Activated T-cell treated with anti-CD3 and anti-CD28 coated beads for 24 hours (primary cell): Measurements from ENCODE around the gene PHF14.

Experiments used
- DNase-seq: peaks from one replicate; pipeline ENCODE4 v3.0.0-alpha.2; 2020; ENCODE audit warnings: low read depth

Gene PHF14

DNA sequence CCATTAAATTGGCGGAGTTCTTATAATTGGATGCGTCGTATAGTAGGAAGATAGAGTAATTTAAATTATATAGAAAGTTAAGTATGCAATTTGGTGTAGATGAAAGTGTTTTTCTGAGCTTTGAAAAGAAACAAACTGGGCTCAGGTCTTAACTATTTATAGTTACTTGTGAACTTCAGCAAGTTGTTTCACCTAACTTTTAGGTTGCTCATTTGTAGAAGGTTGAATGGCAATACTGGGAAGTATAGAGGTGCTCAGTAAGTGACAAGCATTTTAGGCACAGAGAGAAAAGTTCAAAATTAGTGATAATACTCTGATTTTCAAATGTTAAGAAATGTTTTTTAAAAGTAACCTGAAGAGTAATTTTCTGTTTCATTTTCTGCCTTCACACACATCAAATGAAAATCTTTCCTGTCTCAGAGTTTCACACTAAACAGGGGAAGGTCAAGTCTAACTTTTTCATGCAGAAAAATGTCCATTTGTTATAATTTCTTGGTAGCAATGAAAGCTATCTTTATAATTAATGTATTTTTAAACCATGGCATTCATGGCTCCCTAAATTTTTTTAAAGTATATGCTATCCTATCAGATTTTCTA is 146.5 kb downstream of the PHF14 start:
- DNase-seq: no peak

- DNase-seq: no peak
These were observed 147.1 kb downstream of the PHF14 start for GRCh38 chr7:11120675-11121220.

- no peak for DNase-seq
These were observed 151.3 kb downstream of the PHF14 start for GRCh38 chr7:11124856-11125559.

DNA sequence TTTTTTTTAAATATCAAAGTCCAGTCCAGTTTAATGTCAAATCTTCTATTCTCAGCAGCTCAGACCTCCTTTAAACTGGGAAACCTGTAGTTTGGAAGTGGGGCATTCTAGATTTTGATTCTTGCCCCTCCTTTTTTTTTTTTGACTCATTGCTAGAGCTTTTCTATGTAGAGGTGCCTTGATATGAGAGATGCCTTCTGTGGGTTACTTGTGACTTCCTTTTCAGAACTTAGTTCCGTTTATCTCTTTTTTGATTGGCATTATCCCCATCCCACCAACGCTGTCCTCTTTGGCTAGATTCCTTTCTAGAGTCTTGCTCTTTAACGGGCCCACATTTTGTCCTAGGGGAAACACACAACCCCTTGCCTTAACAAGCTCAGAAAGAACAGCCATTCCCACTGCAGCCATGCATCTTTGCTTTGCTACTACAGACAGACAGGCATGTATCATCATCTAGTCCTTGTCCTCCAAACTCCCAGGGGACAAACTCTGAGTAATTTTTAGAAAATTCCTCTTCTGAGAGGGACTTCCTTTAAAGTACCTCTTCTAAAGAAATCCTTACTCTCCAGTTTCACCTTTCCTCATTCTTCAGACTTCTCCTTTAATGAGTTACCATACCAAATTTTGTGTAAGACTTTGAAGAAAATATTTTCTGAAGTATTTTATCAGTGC is 153.6 kb downstream of the PHF14 start:
- DNase-seq: no peak

DNA sequence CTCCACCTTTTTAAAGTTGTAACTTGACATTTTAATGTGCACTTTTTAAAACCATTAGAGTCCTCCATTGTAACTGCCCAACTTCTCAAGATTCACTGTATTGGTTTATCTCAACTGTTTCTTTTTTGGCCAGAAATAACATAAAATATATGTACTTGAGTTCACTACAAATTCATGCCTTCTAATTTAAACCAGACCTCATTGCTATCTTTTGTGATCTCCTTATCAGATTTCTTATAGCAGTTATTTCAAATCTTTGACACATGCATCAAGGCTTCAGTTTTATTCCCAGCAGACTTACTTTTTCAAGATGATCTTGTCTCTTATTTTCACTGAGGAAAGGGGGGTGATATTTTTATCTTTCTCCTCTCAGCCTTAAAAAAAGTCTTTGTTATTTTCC is 154.3 kb downstream of the PHF14 start:
- no peak for DNase-seq

DNA sequence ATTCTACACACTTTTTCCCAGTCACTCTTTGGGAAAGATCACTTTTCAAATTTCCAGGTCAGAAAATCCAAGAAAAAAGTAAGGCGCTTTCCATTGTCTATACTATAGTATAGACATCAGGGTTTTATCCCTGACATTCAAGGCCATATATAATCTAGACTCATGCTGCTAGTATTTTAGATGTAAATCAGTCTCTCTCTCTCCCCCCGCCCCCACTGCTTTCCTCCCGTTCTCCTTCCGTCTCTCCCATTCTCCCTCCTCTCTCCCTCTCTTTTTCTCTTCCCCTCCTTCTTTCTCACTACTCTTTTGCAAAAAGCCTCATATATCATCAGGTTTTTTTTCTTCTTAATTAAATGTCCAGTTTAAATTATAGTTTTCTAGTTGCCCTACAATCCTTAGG is 154.8 kb downstream of the PHF14 start:
- no peak for DNase-seq

GRCh38 chr7:11130012-11130411 is 156.3 kb downstream of the PHF14 start:
- DNase-seq: no peak

DNA sequence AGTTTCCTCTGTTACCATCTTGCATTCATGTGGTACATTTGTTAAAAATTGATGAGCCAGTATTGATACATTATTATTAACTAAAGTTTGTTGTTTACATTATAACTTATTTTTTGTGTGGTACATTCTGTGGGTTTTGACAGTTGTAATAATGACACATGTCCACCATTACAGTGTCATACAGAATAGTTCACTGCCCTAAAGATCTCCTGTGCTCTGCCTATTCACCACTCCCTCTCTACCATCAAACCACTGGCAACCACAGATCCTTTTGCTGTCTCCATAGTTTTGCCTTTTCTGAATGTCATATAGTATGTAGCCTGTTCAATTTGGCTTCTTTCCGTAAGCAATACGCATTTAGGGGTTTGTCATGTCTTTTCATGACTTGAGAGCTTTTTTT is 156.9 kb downstream of the PHF14 start:
- DNase-seq: no peak

DNA sequence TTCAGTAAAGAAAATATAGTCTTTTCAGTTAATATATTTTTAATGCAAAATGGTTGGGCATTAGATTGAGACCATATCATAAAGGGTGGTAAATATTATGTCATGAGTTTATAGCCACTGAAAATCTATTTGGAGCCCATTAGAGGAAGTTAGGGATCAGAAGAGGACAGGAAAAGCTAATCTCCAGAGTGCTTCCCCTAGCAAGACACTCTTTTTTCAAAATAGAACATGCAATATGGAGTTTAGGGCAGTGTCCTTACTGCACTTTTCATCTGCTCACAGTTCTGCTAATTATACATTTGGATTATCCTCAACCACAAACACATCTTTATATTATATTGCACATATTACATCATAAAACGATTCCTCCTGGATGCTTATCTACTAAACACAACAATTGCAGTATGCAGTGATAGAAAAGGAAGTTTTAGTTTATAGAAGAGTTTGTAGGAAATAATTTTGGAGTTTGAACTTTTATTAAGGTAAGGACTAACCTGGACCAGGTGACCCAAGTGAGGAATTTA is 159.8 kb downstream of the PHF14 start:
- DNase-seq: no peak

- DNase-seq: no peak
These were observed 161.9 kb downstream of the PHF14 start for GRCh38 chr7:11135573-11135972.

DNA sequence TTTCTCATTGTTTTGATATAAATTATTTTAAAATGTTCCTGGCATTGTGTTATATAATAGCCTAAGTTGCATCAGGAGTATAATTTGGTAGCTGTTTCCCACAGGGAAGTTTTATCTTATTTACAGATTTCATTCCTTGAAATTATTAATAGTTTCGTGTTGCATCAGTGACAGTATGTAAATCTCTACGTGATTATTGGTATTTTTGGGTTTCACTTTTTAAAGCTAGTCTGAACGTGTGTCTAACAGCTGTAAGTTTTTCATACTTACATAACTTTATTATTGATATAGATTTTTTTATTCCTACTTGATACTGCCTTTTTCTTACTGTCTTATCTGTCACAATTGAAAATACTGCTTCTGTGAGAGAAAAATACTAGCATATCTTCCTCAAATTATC is 167.9 kb downstream of the PHF14 start:
- DNase-seq: no peak

DNA sequence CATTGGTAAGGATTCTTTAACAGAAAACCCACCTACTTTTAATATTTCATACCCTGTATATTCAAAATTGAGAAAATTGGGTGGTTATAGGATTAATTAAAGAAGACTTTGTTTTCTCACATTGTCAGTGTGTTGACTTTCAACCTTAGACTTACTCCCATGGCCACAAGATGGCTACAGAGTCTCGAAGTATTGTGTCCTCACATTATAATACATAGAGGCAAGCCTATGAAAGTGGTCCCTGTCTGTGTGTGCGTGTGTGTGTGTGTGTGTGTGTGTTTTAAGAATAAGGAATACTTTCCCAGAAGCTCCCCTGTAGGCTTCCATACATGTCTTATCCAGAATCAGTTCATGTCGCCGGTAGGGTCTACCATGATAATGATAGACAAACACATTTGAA is 180.0 kb downstream of the PHF14 start:
- no peak for DNase-seq

DNA sequence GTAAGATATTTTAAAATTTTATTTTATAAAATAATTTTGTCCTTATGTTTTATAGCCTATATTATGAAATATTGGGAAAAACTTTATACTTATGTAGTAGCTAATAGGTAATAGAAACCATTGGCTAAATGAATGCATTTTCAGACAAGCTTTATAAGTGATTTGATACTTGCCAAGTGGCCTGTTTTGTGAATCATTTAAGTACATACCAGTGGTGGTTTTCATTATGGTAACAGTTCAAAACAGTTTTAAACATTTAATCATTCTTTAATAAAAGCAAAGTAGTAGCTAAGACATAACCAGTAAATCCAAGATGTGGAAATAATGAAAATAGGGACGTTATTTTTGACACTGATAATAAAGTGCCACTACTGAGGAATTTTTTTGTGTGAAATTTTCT is 182.2 kb downstream of the PHF14 start:
- no peak for DNase-seq

DNA sequence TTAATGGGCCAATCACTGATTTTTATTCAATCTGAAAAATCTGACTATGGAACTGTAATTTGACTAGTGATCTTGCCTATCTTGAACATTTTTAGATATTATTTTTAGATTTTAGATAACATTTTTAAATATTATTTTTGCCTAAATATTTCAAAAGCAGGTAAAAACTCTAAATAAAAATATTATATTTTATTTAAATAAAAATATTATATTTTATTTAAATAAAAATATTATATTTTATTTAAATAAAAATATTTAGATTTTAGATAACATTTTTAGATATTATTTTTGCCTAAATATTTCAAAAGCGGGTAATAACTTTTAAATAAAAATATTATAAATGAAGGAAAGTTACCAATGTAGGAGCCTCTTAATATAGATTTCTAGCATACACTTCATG is 187.8 kb downstream of the PHF14 start:
- DNase-seq: no peak

DNA sequence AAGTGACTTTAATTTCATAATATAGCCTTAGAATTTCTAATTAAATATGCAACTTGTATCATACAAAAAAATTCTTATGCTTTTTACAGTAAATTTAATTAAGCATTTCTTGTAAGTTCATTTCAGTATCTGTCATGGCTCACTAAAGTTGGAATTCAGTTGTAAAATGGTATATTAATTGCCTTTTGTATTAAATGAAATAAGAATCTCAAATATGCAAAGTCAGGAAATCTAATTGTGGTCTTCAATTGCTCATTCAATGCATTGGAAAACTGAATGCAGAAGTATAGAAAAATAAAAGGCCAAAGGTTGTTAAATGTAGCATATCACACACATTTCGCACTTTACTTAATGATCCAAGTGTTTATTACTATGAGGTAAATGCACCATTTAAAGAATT is 189.5 kb downstream of the PHF14 start:
- DNase-seq: no peak

DNA sequence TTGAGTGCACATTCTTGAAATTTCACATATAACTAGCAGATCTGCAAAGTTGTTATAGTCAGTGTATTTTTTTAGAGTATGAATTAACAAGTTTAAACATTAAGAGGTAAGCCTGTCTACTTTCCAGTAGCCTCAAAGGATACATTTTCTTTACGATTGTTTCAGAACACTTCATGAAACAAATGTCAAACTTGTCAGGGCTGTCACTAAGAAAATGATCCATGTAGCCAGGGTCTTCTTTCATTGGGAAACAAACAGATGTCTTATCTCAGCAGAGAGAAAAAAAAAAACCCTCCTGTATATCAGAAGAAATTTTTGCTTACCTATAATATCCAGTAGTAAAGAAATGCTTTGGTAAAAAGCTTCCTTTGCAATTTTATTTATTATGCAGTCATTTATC is 192.4 kb downstream of the PHF14 start:
- no peak for DNase-seq

- DNase-seq: no peak
These were observed 195.0 kb downstream of the PHF14 start for GRCh38 chr7:11168650-11169170.

DNA sequence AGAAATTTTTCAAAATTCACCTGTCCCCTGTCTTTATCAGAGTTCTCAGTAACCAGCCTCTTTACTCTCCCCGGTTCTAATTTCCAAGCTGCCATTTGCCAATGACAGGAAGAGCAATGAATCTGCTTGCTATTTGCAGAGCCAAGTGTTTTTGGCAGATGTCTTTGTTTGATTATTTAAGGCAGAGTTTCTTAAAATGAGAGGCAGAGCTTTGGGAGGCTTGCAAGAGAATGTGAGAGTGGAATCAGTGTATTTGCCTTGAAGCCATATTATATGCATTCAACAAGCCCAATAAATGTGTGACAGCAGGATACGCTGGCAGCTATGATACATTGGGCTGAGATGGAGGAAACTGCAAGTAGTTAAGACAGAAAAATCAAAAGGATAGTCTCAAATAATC is 196.5 kb downstream of the PHF14 start:
- no peak for DNase-seq

DNA sequence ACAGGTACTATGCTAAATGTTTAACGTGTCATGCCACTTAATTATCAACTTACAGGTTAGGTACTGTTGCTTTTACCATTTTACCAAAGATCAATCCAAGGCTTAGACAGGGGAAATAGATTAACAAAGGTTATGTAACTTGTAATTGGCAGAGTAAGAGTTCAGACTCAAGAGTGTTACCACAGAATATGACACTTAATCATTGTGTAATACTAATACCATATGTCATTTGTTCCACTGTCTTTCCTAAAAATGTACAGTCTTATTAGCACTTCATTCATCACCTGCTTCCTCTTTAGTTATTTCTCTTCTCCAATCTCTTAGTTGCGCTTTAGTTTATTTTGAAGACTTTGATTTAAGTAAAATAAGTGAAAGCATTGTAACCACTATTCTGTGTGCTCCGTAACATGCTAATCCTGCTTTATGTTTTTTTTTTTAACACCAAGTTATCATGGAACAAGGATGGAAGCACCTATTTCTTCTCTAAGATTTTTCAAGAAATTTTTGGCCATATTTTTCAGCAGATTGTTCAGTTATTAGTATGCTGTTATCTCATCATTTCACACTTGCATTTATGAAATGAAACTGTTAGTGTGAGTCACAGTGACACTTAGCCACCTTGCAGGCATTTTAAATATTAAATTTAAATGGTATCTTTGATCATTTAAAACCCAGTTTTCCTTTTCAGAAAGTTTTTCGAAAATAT is 197.3 kb downstream of the PHF14 start:
- no peak for DNase-seq

GRCh38 chr7:11171569-11172192 is 198.0 kb downstream of the PHF14 start:
- no peak for DNase-seq

- DNase-seq: no peak
These were observed 199.2 kb downstream of the PHF14 start for GRCh38 chr7:11172835-11173234.

DNA sequence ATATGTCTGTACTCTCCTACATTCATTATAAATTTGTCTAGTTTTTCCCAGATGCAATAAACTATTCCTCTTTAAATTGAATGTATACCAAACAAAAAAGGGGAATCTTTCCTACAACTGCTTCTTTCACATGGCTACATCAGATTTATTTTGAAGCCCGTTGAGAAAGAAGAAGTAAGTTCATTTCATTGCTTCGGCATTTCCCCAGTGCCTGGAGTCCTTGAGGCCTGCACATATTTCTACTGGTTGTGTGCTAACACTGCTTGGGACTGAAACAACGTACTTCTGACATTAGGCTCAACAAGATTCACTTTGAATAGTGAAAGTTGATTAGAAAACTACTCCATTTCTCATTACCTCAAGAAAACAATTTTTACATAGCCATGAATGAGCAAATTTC is 201.7 kb downstream of the PHF14 start:
- no peak for DNase-seq
